ENCODE measurements around the gene SLIT1. TPM values are rescaled to one million over a fixed set of nuclear protein-coding genes. Genes with fewer than 3 reads are reported as not detected.

Gene SLIT1
- total RNA-seq, 1 donor from 2014 or later: 0.51 TPM

GRCh38 chr10:97049670-97050069 lies 136.1 kb downstream of the SLIT1 start:
- H3K9me3 Mint-ChIP-seq: peaks cover 3% of the 10 kb centered on the region
- H3K36me3 Mint-ChIP-seq (ENCODE audit: low read depth): no peaks in the 10 kb centered on the region
- ATAC-seq (ENCODE audit: low read depth): no peak
- H3K4me1 Mint-ChIP-seq: peaks cover 11% of the 10 kb centered on the region
- POLR2A ChIA-PET: no interaction called here
- no peak overlapping the region for H3K4me3 Mint-ChIP-seq
- H3K27me3 Mint-ChIP-seq: peaks cover 13% of the 10 kb centered on the region
- TF ChIP-seq CTCF (IDR thresholded peaks at IDR 0.05): no peak
- DNase-seq: no peak
- intact Hi-C loops (cut with micrococcal nuclease): no loop called here
- no peak overlapping the region for H3K27ac Mint-ChIP-seq
- CTCF ChIA-PET: interaction anchor here (1.5 kb wide), 1 partner anchor 12 kb away, joined by 7 read pairs; no protein-coding TSS in a partner anchor

- no peak for ATAC-seq (ENCODE audit: low read depth)
- DNase-seq: no peak
- TF ChIP-seq CTCF (IDR thresholded peaks at IDR 0.05): no peak
- H3K9me3 Mint-ChIP-seq: peaks cover 5% of the 10 kb centered on the region
- H3K4me1 Mint-ChIP-seq: peaks cover 11% of the 10 kb centered on the region
- ChIA-PET CTCF (no interaction called here), POLR2A (no interaction called here)
- intact Hi-C loops (cut with micrococcal nuclease): no loop called here
- no peak overlapping the region for H3K27ac Mint-ChIP-seq
- H3K36me3 Mint-ChIP-seq (ENCODE audit: low read depth): no peaks in the 10 kb centered on the region
- H3K4me3 Mint-ChIP-seq: no peak overlapping the region
- peaks cover 5% of the 10 kb centered on the region for H3K27me3 Mint-ChIP-seq
Measured at GRCh38 chr10:97048649-97049427, 136.9 kb downstream of the SLIT1 start.

- Mint-ChIP-seq H3K9me3 (peaks cover 5% of the 10 kb centered on the region), H3K4me1 (peaks cover 8% of the 10 kb centered on the region), H3K4me3 (no peak overlapping the region), H3K27me3 (peaks cover 1% of the 10 kb centered on the region), H3K36me3 (ENCODE audit: low read depth) (no peaks in the 10 kb centered on the region), H3K27ac (no peak overlapping the region)
- ChIA-PET CTCF (no interaction called here), POLR2A (no interaction called here)
- no peak for TF ChIP-seq CTCF (IDR thresholded peaks at IDR 0.05)
- DNase-seq: no peak
- ATAC-seq (ENCODE audit: low read depth): no peak
- intact Hi-C loops (cut with micrococcal nuclease): no loop called here
Measured at GRCh38 chr10:97047788-97048187, 138.0 kb downstream of the SLIT1 start.

- intact Hi-C loops (cut with micrococcal nuclease): no loop called here
- H3K27me3 Mint-ChIP-seq: peaks cover 1% of the 10 kb centered on the region
- H3K4me3 Mint-ChIP-seq: no peak overlapping the region
- H3K36me3 Mint-ChIP-seq (ENCODE audit: low read depth): no peaks in the 10 kb centered on the region
- TF ChIP-seq CTCF (IDR thresholded peaks at IDR 0.05): no peak
- no peak overlapping the region for H3K27ac Mint-ChIP-seq
- peaks cover 5% of the 10 kb centered on the region for H3K9me3 Mint-ChIP-seq
- ChIA-PET CTCF (interaction anchor here (0.8 kb wide), 1 partner anchor 10 kb away, joined by 3 read pairs; no protein-coding TSS in a partner anchor), POLR2A (no interaction called here)
- no peak for DNase-seq
- ATAC-seq (ENCODE audit: low read depth): no peak
- H3K4me1 Mint-ChIP-seq: peaks cover 8% of the 10 kb centered on the region
Measured at GRCh38 chr10:97047083-97047736, 138.5 kb downstream of the SLIT1 start.

GRCh38 chr10:97046456-97047082 lies 139.2 kb downstream of the SLIT1 start:
- CTCF ChIA-PET: interaction anchor here (0.8 kb wide), 1 partner anchor 9 kb away, joined by 3 read pairs; no protein-coding TSS in a partner anchor

More at GRCh38 chr10:97046456-97047082, 139.2 kb downstream of the SLIT1 start:
- no peak overlapping the region for H3K4me3 Mint-ChIP-seq
- no peak for TF ChIP-seq CTCF (IDR thresholded peaks at IDR 0.05)
- POLR2A ChIA-PET: no interaction called here
- H3K27me3 Mint-ChIP-seq: peaks cover 1% of the 10 kb centered on the region
- H3K36me3 Mint-ChIP-seq (ENCODE audit: low read depth): no peaks in the 10 kb centered on the region
- ATAC-seq (ENCODE audit: low read depth): no peak
- H3K4me1 Mint-ChIP-seq: peaks cover 8% of the 10 kb centered on the region
- no peak for DNase-seq
- H3K9me3 Mint-ChIP-seq: peaks cover 5% of the 10 kb centered on the region
- intact Hi-C loops (cut with micrococcal nuclease): no loop called here
- no peak overlapping the region for H3K27ac Mint-ChIP-seq

Data from activated B cell treated with CpG ODN at 0.5 μM for 24 hours (primary cell).